ENCODE data around the gene ESR1.
"Not testable (repeated sequence)": the region's sequence is repeated elsewhere in the genome, so short reads cannot be mapped to it uniquely, and the experiment has no call there.

Gene ESR1

DNA sequence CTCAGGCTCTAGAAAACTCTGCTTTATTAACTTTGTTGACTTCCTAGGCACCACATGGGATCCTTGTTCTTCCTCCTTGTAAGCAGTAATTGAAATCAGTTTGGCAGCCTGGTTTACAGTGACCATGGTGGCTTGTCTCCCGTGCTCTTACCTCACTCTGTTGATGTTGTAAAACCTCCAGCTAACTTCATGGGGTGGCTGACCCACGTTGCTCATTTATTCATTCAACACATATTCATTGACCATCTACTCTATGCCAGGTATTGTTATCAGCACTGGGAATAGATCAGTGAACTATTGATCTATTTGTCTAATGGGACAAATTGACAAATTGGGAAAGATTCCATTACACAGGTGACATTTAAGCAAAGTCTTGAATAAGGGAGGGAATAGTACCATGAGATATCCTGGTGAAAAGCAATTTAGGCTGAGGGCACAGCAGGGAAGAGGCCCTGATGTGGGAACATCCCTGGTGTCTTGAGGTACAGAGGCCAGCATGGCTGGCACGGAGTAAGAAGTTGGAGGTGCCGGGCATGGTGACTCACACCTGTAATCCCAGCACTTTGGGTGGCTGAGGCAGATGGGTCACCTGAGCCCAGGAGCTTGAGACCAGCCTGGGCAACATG, 19.1 kb downstream of the ESR1 start:
- H3K36me3 ChIP-seq (ENCODE audit: control insufficient read depth, insufficient read depth, low read length): no peaks in the 10 kb centered on the region
- no peak overlapping the region for H3K9ac ChIP-seq (ENCODE audit: low read length)
- no peak overlapping the region for H3K4me3 ChIP-seq (ENCODE audit: low read length)
- H3K9me3 ChIP-seq (ENCODE audit: control insufficient read depth, low read length): no peaks in the 10 kb centered on the region
- H3K4me1 ChIP-seq (ENCODE audit: control insufficient read depth, insufficient read depth, low read length): no peaks in the 10 kb centered on the region
- H3K27me3 ChIP-seq (ENCODE audit: control insufficient read depth, insufficient read depth, low read length): no peaks in the 10 kb centered on the region

DNA sequence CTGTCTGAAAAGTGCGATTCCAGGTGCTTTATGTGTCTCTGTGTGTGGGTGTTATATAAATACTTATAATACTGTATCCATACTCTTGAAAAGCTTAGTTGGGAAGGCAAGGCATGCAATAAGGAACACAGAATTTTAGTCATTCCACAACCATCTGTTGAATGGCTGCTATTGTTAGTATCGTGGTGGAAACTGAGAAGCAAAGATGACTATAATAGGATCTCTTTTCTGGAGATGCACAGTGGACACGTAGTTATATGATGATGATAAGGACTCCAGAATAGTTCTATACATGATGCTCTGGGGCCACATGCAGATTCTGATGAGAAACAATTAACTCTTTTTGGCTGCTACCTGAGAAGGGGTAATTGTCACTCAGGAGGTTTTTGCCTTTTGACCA, 25.2 kb downstream of the ESR1 start:
- Histone ChIP-seq H3K4me3 (ENCODE audit: low read length) (no peak overlapping the region), H3K36me3 (ENCODE audit: control insufficient read depth, insufficient read depth, low read length) (no peaks in the 10 kb centered on the region), H3K9me3 (ENCODE audit: control insufficient read depth, low read length) (no peaks in the 10 kb centered on the region), H3K9ac (ENCODE audit: low read length) (no peak overlapping the region), H3K4me1 (ENCODE audit: control insufficient read depth, insufficient read depth, low read length) (no peaks in the 10 kb centered on the region), H3K27me3 (ENCODE audit: control insufficient read depth, insufficient read depth, low read length) (no peaks in the 10 kb centered on the region)

- no peak overlapping the region for H3K4me3 ChIP-seq (ENCODE audit: low read length)
- H3K9me3 ChIP-seq (ENCODE audit: control insufficient read depth, low read length): no peaks in the 10 kb centered on the region
- H3K27me3 ChIP-seq (ENCODE audit: control insufficient read depth, insufficient read depth, low read length): no peaks in the 10 kb centered on the region
- H3K36me3 ChIP-seq (ENCODE audit: control insufficient read depth, insufficient read depth, low read length): no peaks in the 10 kb centered on the region
- no peaks in the 10 kb centered on the region for H3K4me1 ChIP-seq (ENCODE audit: control insufficient read depth, insufficient read depth, low read length)
- H3K9ac ChIP-seq (ENCODE audit: low read length): no peak overlapping the region
Observed at GRCh38 chr6:151835396-151835795, 27.9 kb downstream of the ESR1 start.

DNA sequence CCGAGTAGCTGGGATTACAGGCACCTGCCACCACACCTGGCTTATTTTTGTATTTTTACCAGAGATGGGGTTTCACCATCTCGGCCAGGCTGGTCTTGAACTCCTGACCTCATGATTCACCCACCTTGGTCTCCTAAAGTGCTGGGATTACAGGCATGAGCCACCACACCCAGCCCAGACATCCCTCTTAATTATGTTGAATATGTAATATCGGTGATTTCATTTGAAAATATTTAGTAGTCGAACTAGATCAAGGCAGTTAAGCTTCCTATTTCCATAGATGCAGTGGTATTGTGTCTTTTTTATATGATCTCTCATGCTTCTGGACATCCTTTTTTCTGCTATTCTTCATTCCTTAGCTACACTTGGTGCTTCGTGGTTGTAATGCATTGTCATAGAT, 29.7 kb downstream of the ESR1 start:
- Histone ChIP-seq H3K4me1 (ENCODE audit: control insufficient read depth, insufficient read depth, low read length) (no peaks in the 10 kb centered on the region), H3K9ac (ENCODE audit: low read length) (no peak overlapping the region), H3K36me3 (ENCODE audit: control insufficient read depth, insufficient read depth, low read length) (no peaks in the 10 kb centered on the region), H3K4me3 (ENCODE audit: low read length) (no peak overlapping the region), H3K9me3 (ENCODE audit: control insufficient read depth, low read length) (no peaks in the 10 kb centered on the region), H3K27me3 (ENCODE audit: control insufficient read depth, insufficient read depth, low read length) (no peaks in the 10 kb centered on the region)

DNA sequence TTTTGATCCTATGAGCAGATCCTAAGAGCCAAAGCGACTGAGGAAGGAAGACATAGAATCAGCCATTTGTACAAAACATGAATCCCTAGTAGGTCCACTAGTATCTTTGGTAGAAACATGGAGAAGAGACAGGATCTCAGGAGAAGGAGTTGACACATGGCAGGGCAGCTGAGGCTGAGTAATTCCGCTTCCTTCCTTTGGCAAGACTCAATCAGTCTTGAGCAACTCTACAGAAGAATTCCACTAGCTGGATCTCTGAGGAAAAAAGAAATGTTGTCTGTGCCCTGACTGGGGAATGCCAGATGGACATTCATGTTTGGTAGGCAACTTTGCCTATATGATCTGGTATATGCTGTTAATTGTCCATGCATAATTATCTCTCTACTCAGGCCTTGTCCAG, 35.3 kb downstream of the ESR1 start:
- no peaks in the 10 kb centered on the region for H3K27me3 ChIP-seq (ENCODE audit: control insufficient read depth, insufficient read depth, low read length)
- no peaks in the 10 kb centered on the region for H3K4me1 ChIP-seq (ENCODE audit: control insufficient read depth, insufficient read depth, low read length)
- no peak overlapping the region for H3K9ac ChIP-seq (ENCODE audit: low read length)
- H3K36me3 ChIP-seq (ENCODE audit: control insufficient read depth, insufficient read depth, low read length): no peaks in the 10 kb centered on the region
- H3K4me3 ChIP-seq (ENCODE audit: low read length): no peak overlapping the region
- H3K9me3 ChIP-seq (ENCODE audit: control insufficient read depth, low read length): no peaks in the 10 kb centered on the region

GRCh38 chr6:151847064-151847463, 39.6 kb downstream of the ESR1 start:
- Histone ChIP-seq H3K36me3 (ENCODE audit: control insufficient read depth, insufficient read depth, low read length) (no peaks in the 10 kb centered on the region), H3K27me3 (ENCODE audit: control insufficient read depth, insufficient read depth, low read length) (no peaks in the 10 kb centered on the region), H3K4me1 (ENCODE audit: control insufficient read depth, insufficient read depth, low read length) (no peaks in the 10 kb centered on the region), H3K9ac (ENCODE audit: low read length) (no peak overlapping the region), H3K9me3 (ENCODE audit: control insufficient read depth, low read length) (no peaks in the 10 kb centered on the region), H3K4me3 (ENCODE audit: low read length) (no peak overlapping the region)

- Histone ChIP-seq H3K27me3 (ENCODE audit: control insufficient read depth, insufficient read depth, low read length) (no peaks in the 10 kb centered on the region), H3K4me1 (ENCODE audit: control insufficient read depth, insufficient read depth, low read length) (no peaks in the 10 kb centered on the region), H3K36me3 (ENCODE audit: control insufficient read depth, insufficient read depth, low read length) (no peaks in the 10 kb centered on the region), H3K9me3 (ENCODE audit: control insufficient read depth, low read length) (no peaks in the 10 kb centered on the region), H3K4me3 (ENCODE audit: low read length) (no peak overlapping the region), H3K9ac (ENCODE audit: low read length) (no peak overlapping the region)
Observed at GRCh38 chr6:151850479-151851003, 43.1 kb downstream of the ESR1 start.

DNA sequence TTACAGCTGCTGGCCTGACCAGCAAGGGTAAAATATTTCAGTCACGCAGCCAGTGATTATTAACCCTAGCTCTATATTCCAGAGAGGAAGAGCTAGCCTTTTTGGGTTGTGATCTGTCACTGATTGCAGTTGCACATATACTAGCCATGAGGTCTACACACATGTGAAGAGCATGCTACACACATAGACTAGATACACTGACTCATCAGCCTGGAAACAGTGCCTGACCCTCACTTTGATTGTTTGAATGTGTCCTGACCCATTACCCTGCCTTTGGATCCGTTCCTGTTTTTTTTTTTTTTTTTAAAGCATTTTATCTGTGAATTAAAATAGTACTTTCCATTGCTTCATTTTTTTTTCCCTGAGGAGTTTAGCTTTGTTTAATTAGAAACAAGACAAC, 50.8 kb downstream of the ESR1 start:
- no peaks in the 10 kb centered on the region for H3K36me3 ChIP-seq (ENCODE audit: control insufficient read depth, insufficient read depth, low read length)
- no peaks in the 10 kb centered on the region for H3K9me3 ChIP-seq (ENCODE audit: control insufficient read depth, low read length)
- H3K27me3 ChIP-seq (ENCODE audit: control insufficient read depth, insufficient read depth, low read length): no peaks in the 10 kb centered on the region
- H3K4me3 ChIP-seq (ENCODE audit: low read length): no peak overlapping the region
- H3K9ac ChIP-seq (ENCODE audit: low read length): no peak overlapping the region
- H3K4me1 ChIP-seq (ENCODE audit: control insufficient read depth, insufficient read depth, low read length): no peaks in the 10 kb centered on the region

DNA sequence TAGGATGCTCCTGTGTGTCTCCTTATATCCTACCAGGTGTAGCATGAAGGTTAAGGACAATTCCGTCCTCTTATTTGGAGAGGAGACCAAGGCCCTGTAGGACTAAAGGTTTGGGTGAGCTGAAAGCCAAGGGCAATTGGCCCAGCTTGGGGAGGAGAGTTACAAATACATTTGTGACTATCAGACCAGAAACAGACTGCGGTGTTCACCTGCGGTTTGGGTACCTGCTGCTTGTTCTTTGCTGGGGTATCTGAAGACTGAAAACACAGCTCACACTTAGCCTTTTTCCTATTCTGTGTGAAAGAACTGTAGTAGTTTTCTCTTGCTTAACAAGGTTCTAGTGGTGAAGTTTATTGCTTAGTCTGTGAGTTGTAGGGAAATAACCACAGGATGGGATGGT, 55.0 kb downstream of the ESR1 start:
- Histone ChIP-seq H3K4me1 (ENCODE audit: control insufficient read depth, insufficient read depth, low read length) (no peaks in the 10 kb centered on the region), H3K9ac (ENCODE audit: low read length) (no peak overlapping the region), H3K9me3 (ENCODE audit: control insufficient read depth, low read length) (no peaks in the 10 kb centered on the region), H3K4me3 (ENCODE audit: low read length) (no peak overlapping the region), H3K27me3 (ENCODE audit: control insufficient read depth, insufficient read depth, low read length) (no peaks in the 10 kb centered on the region), H3K36me3 (ENCODE audit: control insufficient read depth, insufficient read depth, low read length) (no peaks in the 10 kb centered on the region)

DNA sequence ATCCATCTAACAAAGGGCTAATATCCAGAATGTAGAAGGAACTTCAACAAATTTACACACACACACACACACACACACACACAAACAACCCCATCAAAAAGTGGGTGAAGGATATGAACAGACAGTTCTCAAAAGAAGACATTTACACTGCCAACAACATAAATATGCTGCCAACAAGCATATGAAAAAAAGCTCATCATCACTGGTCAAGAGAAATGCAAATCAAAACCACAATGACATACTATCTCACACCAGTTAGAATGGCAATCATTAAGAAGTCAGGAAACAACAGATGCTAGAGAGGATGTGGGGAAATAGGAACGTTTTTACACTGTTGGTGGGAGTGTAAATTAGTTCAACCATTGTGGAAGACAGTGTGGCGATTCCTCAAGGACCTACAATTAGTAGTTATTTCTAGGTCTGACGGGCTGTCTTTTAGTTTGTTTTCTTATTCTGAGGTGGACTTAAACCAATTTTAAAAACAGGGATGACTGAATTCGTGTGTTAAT, 59.9 kb downstream of the ESR1 start:
- H3K4me1 ChIP-seq (ENCODE audit: control insufficient read depth, insufficient read depth, low read length): not testable (repeated sequence)

GRCh38 chr6:151869345-151869744, 61.9 kb downstream of the ESR1 start:
- H3K4me1 ChIP-seq (ENCODE audit: control insufficient read depth, insufficient read depth, low read length): no peaks in the 10 kb centered on the region
- H3K36me3 ChIP-seq (ENCODE audit: control insufficient read depth, insufficient read depth, low read length): no peaks in the 10 kb centered on the region
- no peak overlapping the region for H3K4me3 ChIP-seq (ENCODE audit: low read length)
- no peaks in the 10 kb centered on the region for H3K27me3 ChIP-seq (ENCODE audit: control insufficient read depth, insufficient read depth, low read length)
- no peak overlapping the region for H3K9ac ChIP-seq (ENCODE audit: low read length)
- no peaks in the 10 kb centered on the region for H3K9me3 ChIP-seq (ENCODE audit: control insufficient read depth, low read length)

More for the DNA sequence above, 59.9 kb downstream of the ESR1 start:
- H3K9ac ChIP-seq (ENCODE audit: low read length); H3K27me3 ChIP-seq (ENCODE audit: control insufficient read depth, insufficient read depth, low read length); H3K4me3 ChIP-seq (ENCODE audit: low read length); H3K9me3 ChIP-seq (ENCODE audit: control insufficient read depth, low read length); H3K36me3 ChIP-seq (ENCODE audit: control insufficient read depth, insufficient read depth, low read length): not testable (repeated sequence)

DNA sequence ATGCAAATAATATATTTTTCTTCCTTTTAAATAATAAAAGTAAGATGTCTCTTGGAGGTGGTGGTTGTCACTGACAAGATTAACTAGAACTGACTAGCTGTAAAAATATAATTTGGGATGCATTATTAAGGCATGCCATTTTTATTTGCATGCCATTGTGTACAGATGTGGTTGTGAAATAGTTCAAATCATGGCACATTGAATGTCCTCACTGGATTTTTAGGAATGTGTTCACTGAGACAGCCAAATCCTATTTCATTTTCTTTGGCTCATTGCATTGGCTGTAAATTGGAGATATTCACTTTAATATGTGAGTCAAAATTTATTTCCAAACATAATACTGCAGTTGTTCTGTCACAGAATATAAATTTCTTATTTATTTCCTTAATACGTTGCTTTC, 62.3 kb downstream of the ESR1 start:
- Histone ChIP-seq H3K4me1 (ENCODE audit: control insufficient read depth, insufficient read depth, low read length) (no peaks in the 10 kb centered on the region), H3K27me3 (ENCODE audit: control insufficient read depth, insufficient read depth, low read length) (no peaks in the 10 kb centered on the region), H3K9me3 (ENCODE audit: control insufficient read depth, low read length) (no peaks in the 10 kb centered on the region), H3K4me3 (ENCODE audit: low read length) (no peak overlapping the region), H3K9ac (ENCODE audit: low read length) (no peak overlapping the region), H3K36me3 (ENCODE audit: control insufficient read depth, insufficient read depth, low read length) (no peaks in the 10 kb centered on the region)

GRCh38 chr6:151870375-151870774, 62.9 kb downstream of the ESR1 start:
- H3K9me3 ChIP-seq (ENCODE audit: control insufficient read depth, low read length): no peaks in the 10 kb centered on the region
- no peaks in the 10 kb centered on the region for H3K36me3 ChIP-seq (ENCODE audit: control insufficient read depth, insufficient read depth, low read length)
- no peaks in the 10 kb centered on the region for H3K27me3 ChIP-seq (ENCODE audit: control insufficient read depth, insufficient read depth, low read length)
- no peak overlapping the region for H3K9ac ChIP-seq (ENCODE audit: low read length)
- H3K4me3 ChIP-seq (ENCODE audit: low read length): no peak overlapping the region
- no peaks in the 10 kb centered on the region for H3K4me1 ChIP-seq (ENCODE audit: control insufficient read depth, insufficient read depth, low read length)

All from mucosa of stomach (tissue), 1 donor.